ENCODE results near the gene RBM10. TPM values are rescaled to one million over a fixed set of nuclear protein-coding genes. Genes with fewer than 3 reads are reported as not detected.

The RBM10 gene
- total RNA-seq, 1 experiment from 2014 or later = 55.8 TPM

GRCh38 chrX:47162927-47163583 is 18.0 kb downstream of the RBM10 start:
- no peak overlapping the region for H3K4me3 Mint-ChIP-seq

More at GRCh38 chrX:47162927-47163583, 18.0 kb downstream of the RBM10 start:
- Histone ChIP-seq H2BK5ac (ENCODE audit: insufficient read length, low read length) (no peak overlapping the region), H3K23me2 (ENCODE audit: insufficient read length, low read depth, low read length, poor library complexity, severe bottlenecking) (no peaks in the 10 kb centered on the region), H2AK5ac (ENCODE audit: insufficient read length, low read length) (no peak overlapping the region), H3K27ac (ENCODE audit: insufficient read length, low read depth, low read length) (no peak overlapping the region), H3K9ac (ENCODE audit: extremely low read depth, insufficient read length, low read length) (no peak overlapping the region), H2BK15ac (ENCODE audit: low read depth, low read length) (no peak overlapping the region), H2BK20ac (ENCODE audit: low read depth, low read length, poor library complexity, severe bottlenecking) (no peak overlapping the region), H2AFZ (ENCODE audit: low read length) (no peak overlapping the region), H3K79me1 (ENCODE audit: insufficient read depth, low read depth, low read length, poor library complexity, severe bottlenecking) (no peaks in the 10 kb centered on the region), H3K4me1 (ENCODE audit: insufficient read depth, low read length) (no peaks in the 10 kb centered on the region), H4K20me1 (ENCODE audit: control insufficient read depth, insufficient read depth, insufficient read length) (no peaks in the 10 kb centered on the region), H4K5ac (ENCODE audit: insufficient read length, low read depth, low read length) (no peak overlapping the region), H3K14ac (ENCODE audit: insufficient read depth, low read length) (no peak overlapping the region), H3K23ac (ENCODE audit: insufficient read length, low read depth, low read length) (no peak overlapping the region), H3K56ac (ENCODE audit: insufficient read length, low read depth, low read length) (no peak overlapping the region), H2BK12ac (ENCODE audit: insufficient read length, low read depth, low read length) (no peak overlapping the region), H3K79me2 (ENCODE audit: insufficient read depth, low read length) (no peaks in the 10 kb centered on the region; the same call in 1 of the 2 replicates), H2BK120ac (ENCODE audit: low read depth, low read length, poor library complexity, severe bottlenecking) (no peak overlapping the region), H3K18ac (ENCODE audit: insufficient read length, low read depth, low read length) (no peak overlapping the region), H3K4me2 (ENCODE audit: insufficient read depth, insufficient read length, low read length) (no peak overlapping the region), H3K27me3 (ENCODE audit: insufficient read depth, low read length) (no peaks in the 10 kb centered on the region), H3K9me3 (ENCODE audit: control insufficient read depth, low read depth, low read length) (no peaks in the 10 kb centered on the region), H4K91ac (ENCODE audit: insufficient read length, low read depth, low read length) (no peak overlapping the region), H3T11ph (ENCODE audit: low read length) (no peak overlapping the region), H4K8ac (replicated peaks; ENCODE audit: insufficient read length, low read depth, low read length) (no peak overlapping the region), H3K4ac (ENCODE audit: low read depth, low read length) (no peak overlapping the region)
- TF ChIP-seq CTCF (conservative IDR thresholded peaks at IDR 0.05) = no peak
- Mint-ChIP-seq H3K36me3 (ENCODE audit: insufficient read depth in 1 of 3, low read depth in 3 of 3) (peaks cover 24 to 47% (median 30%) of the 10 kb centered on the region in 3 experiments), H3K27me3 (ENCODE audit: low read depth) (no peaks in the 10 kb centered on the region), H3K27ac (no peak overlapping the region), H3K4me1 (no peaks in the 10 kb centered on the region), H3K9me3 (peaks cover 59 to 71% of the 10 kb centered on the region in 2 experiments)
- WGBS (ENCODE audit: extremely low coverage, insufficient read length, low lambda C conversion rate) = no CpG with 5 or more reads among the region's 5 CpGs
- no peak for DNase-seq
